Glutamatergic neuron (in vitro differentiated cells): ENCODE measurements around the gene CST3. TPM values are rescaled to one million over a fixed set of nuclear protein-coding genes. Genes with fewer than 3 reads are reported as not detected.
"Not testable (repeated sequence)": the region's sequence is repeated elsewhere in the genome, so short reads cannot be mapped to it uniquely, and the experiment has no call there.

Experiments used
- DNase-seq: peaks from one replicate; pipeline ENCODE4 v3.0.0; 2022
- H3K27ac Mint-ChIP-seq: one replicate; pipeline ENCODE4 v1.8.0; 2020; ENCODE audit warnings: mild to moderate bottlenecking, mixed read lengths, inconsistent platforms; ENCODE audit not compliant: unreplicated experiment
- H3K27me3 Mint-ChIP-seq: one replicate; pipeline ENCODE4 v1.8.0; 2020; ENCODE audit warnings: mild to moderate bottlenecking, moderate library complexity, mixed read lengths, inconsistent platforms; ENCODE audit not compliant: unreplicated experiment
- H3K36me3 Mint-ChIP-seq: one replicate; pipeline ENCODE4 v1.8.0; 2020; ENCODE audit warnings: mild to moderate bottlenecking, mixed read lengths, inconsistent platforms; ENCODE audit not compliant: unreplicated experiment
- H3K4me1 Mint-ChIP-seq: one replicate; pipeline ENCODE4 v1.8.0; 2020; ENCODE audit warnings: mild to moderate bottlenecking, low read depth, mixed read lengths, inconsistent platforms; ENCODE audit not compliant: unreplicated experiment
- H3K4me3 Mint-ChIP-seq: one replicate; pipeline ENCODE4 v1.8.0; 2020; ENCODE audit warnings: mild to moderate bottlenecking, mixed read lengths, inconsistent platforms; ENCODE audit not compliant: unreplicated experiment
- H3K9me3 Mint-ChIP-seq: one replicate; pipeline ENCODE4 v1.8.0; 2020; ENCODE audit warnings: mild to moderate bottlenecking, moderate library complexity, mixed read lengths, inconsistent platforms; ENCODE audit not compliant: unreplicated experiment
- CTCF ChIP-seq: fragments of 200-600 bp; sonication (generic); IDR thresholded peaks from one replicate; pipeline ENCODE4 v1.5.0; 2021; ENCODE audit not compliant: partially characterized antibody, unreplicated experiment
- total RNA-seq: library from RNA; stranded (reverse); fragmentation: NEBNext Ultra II Directional; extraction: Animal tissue kit (Norgen Biotek cat#: 25700); gene quantifications from one replicate; pipeline ENCODE4 v1.2.1, GENCODE V29; 2021; ENCODE audit not compliant: unreplicated experiment

The CST3 gene
- total RNA-seq, 1 donor from 2014 or later = 224 TPM

GRCh38 chr20:23623666-23624323 lies 14.0 kb downstream of the CST3 start:
- TF ChIP-seq CTCF = no peak
- H3K36me3 Mint-ChIP-seq = peaks cover 5% of the 10 kb centered on the region
- peaks cover 4% of the 10 kb centered on the region for H3K27me3 Mint-ChIP-seq
- no peak overlapping the region for H3K27ac Mint-ChIP-seq
- no peak for DNase-seq
- peaks cover 2% of the 10 kb centered on the region for H3K9me3 Mint-ChIP-seq
- H3K4me1 Mint-ChIP-seq = peaks cover 15% of the 10 kb centered on the region
- no peak overlapping the region for H3K4me3 Mint-ChIP-seq

DNA sequence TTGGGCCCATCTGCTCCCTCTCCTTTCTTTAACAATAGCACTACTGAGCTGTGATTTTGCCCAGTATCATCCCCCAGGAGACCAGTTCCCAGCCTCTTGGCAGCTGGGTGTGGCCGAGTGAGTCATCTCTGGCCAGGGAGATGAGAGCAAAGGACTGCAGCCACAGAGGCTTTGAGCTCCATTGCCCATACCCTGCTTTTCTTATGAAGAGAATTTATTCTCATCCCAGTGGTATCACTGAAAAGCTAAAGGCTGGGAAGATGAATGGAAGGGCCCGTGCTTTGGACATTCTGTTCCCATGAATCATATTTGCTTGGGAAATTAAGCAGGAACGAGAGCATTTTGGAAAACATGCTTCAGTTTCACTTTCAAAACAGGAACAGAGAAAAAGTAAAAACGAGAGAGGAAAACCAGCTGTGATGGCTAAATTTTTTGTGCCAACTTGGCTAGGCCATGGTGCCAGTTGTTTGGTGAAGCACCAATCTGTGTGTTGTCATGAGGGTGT lies 14.9 kb downstream of the CST3 start:
- TF ChIP-seq CTCF = no peak
- peaks cover 4% of the 10 kb centered on the region for H3K9me3 Mint-ChIP-seq
- peak overlapping the region; percentile 68 for H3K4me3 Mint-ChIP-seq
- H3K27me3 Mint-ChIP-seq = peaks cover 4% of the 10 kb centered on the region
- peaks cover 5% of the 10 kb centered on the region for H3K36me3 Mint-ChIP-seq
- peaks cover 8% of the 10 kb centered on the region for H3K4me1 Mint-ChIP-seq
- peak; percentile 71 for DNase-seq
- H3K27ac Mint-ChIP-seq = peak overlapping the region; percentile 94

DNA sequence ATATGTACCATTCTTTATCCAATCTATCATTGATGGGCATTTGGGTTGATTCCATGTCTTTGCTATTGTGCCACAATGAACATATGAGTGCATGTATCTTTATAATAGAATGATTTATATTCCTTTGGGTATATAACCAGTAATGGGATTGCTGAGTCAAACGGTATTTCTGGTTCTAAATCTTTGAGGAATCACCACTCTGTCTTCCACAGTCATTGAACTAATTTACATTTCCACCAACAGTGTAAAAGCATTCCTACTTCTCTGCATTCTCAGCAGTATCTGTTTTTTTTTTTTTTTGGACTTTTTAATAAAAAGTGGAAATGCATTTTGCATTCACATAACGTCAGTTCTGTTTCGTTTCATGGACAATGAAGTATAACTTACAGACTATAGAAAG lies 15.4 kb downstream of the CST3 start:
- not testable (repeated sequence) for H3K9me3 Mint-ChIP-seq, H3K27me3 Mint-ChIP-seq, H3K4me1 Mint-ChIP-seq, H3K36me3 Mint-ChIP-seq, DNase-seq, H3K4me3 Mint-ChIP-seq
- H3K27ac Mint-ChIP-seq = peak overlapping the region; percentile 94

GRCh38 chr20:23620670-23621386 lies 16.9 kb downstream of the CST3 start:
- not testable (repeated sequence) for H3K4me1 Mint-ChIP-seq, DNase-seq, H3K27ac Mint-ChIP-seq, H3K4me3 Mint-ChIP-seq, H3K27me3 Mint-ChIP-seq, H3K36me3 Mint-ChIP-seq, H3K9me3 Mint-ChIP-seq

GRCh38 chr20:23614163-23614562 lies 23.6 kb downstream of the CST3 start:
- Mint-ChIP-seq H3K27ac (no peak overlapping the region), H3K4me1 (no peaks in the 10 kb centered on the region), H3K36me3 (no peaks in the 10 kb centered on the region), H3K4me3 (no peak overlapping the region), H3K27me3 (peaks cover 2% of the 10 kb centered on the region), H3K9me3 (peaks cover 1% of the 10 kb centered on the region)
- TF ChIP-seq CTCF = no peak
- no peak for DNase-seq

GRCh38 chr20:23613676-23614075 lies 24.1 kb downstream of the CST3 start:
- no peaks in the 10 kb centered on the region for H3K27me3 Mint-ChIP-seq
- H3K36me3 Mint-ChIP-seq = no peaks in the 10 kb centered on the region
- no peaks in the 10 kb centered on the region for H3K4me1 Mint-ChIP-seq
- H3K27ac Mint-ChIP-seq = no peak overlapping the region
- no peak for TF ChIP-seq CTCF
- peaks cover 1% of the 10 kb centered on the region for H3K9me3 Mint-ChIP-seq
- H3K4me3 Mint-ChIP-seq = no peak overlapping the region
- DNase-seq = no peak
